Neural progenitor cell (in vitro differentiated cells): Measurements from ENCODE around the gene CBX8. TPM values are rescaled to one million over a fixed set of nuclear protein-coding genes. Genes with fewer than 3 reads are reported as not detected.

ENCODE experiments used
- DNase-seq: peaks from one replicate; pipeline ENCODE4 v3.0.0-alpha.2; 2016; ENCODE audit warnings: low spot score
- H2AFZ ChIP-seq: fragments of 200-600 bp; sonication (generic); replicated peaks from 2 replicates; pipeline ENCODE4 v1.6.1; 2016; ENCODE audit warnings: antibody characterized with exemption
- H3F3A ChIP-seq: fragments of 200-600 bp; sonication (generic); 2 replicates; pipeline ENCODE4 v1.6.1; 2016; ENCODE audit warnings: antibody characterized with exemption, low read depth
- H3K27ac ChIP-seq: fragments of 200-600 bp; sonication (generic); 2 replicates; pipeline ENCODE4 v1.5.1; 2016; ENCODE audit warnings: mild to moderate bottlenecking
- H3K27me3 ChIP-seq: fragments of 200-600 bp; sonication (generic); 2 replicates; pipeline ENCODE4 v1.6.1; 2016; ENCODE audit warnings: mild to moderate bottlenecking, moderate library complexity
- H3K36me3 ChIP-seq: fragments of 200-600 bp; sonication (generic); 2 replicates; pipeline ENCODE4 v1.5.1; 2016
- H3K4me1 ChIP-seq: fragments of 200-600 bp; sonication (generic); 2 replicates; pipeline ENCODE4 v1.6.1; 2016; ENCODE audit warnings: mixed run types
- H3K4me2 ChIP-seq: fragments of 200-600 bp; sonication (generic); 2 replicates; pipeline ENCODE4 v1.6.1; 2016
- H3K4me3 ChIP-seq: fragments of 200-600 bp; sonication (generic); 2 replicates; pipeline ENCODE4 v1.5.1; 2016
- H3K79me2 ChIP-seq: fragments of 200-600 bp; sonication (generic); 2 replicates; pipeline ENCODE4 v1.6.1; 2016; ENCODE audit warnings: low read depth
- H3K9ac ChIP-seq: fragments of 200-600 bp; sonication (generic); 2 replicates; pipeline ENCODE4 v1.6.1; 2016
- H3K9me3 ChIP-seq: fragments of 200-600 bp; sonication (generic); 2 replicates; pipeline ENCODE4 v1.5.1; 2016; ENCODE audit warnings: low read depth
- H4K20me1 ChIP-seq: fragments of 200-600 bp; sonication (generic); 2 replicates; pipeline ENCODE4 v1.6.1; 2016; ENCODE audit warnings: low read depth
- H3K27ac Mint-ChIP-seq: 3 replicates; pipeline ENCODE4 v1.8.0; 2021; ENCODE audit warnings: mixed read lengths
- H3K27me3 Mint-ChIP-seq: 2 replicates; pipeline ENCODE4 v1.8.0; 2022; ENCODE audit warnings: low read depth, mild to moderate bottlenecking, inconsistent platforms, moderate library complexity, mixed read lengths; ENCODE audit not compliant: insufficient read depth
- H3K36me3 Mint-ChIP-seq: 3 replicates; pipeline ENCODE4 v1.8.0; 2021; ENCODE audit warnings: mixed read lengths
- H3K4me1 Mint-ChIP-seq: 3 replicates; pipeline ENCODE4 v1.8.0; 2021; ENCODE audit warnings: mixed read lengths
- H3K4me3 Mint-ChIP-seq: 3 replicates; pipeline ENCODE4 v1.8.0; 2021; ENCODE audit warnings: mild to moderate bottlenecking, moderate library complexity, mixed read lengths
- H3K9me3 Mint-ChIP-seq: 3 replicates; pipeline ENCODE4 v1.8.0; 2020; ENCODE audit warnings: mixed read lengths
- CTCF ChIP-seq: fragments of 200-600 bp; sonication (generic); IDR thresholded peaks from 2 replicates; pipeline ENCODE4 v1.5.1; 2017; ENCODE audit warnings: antibody characterized with exemption, mild to moderate bottlenecking
- EZH2 ChIP-seq: fragments of 200-600 bp; sonication (generic); IDR thresholded peaks from 2 replicates; pipeline ENCODE4 v1.6.1; 2017; ENCODE audit warnings: antibody characterized with exemption, mild to moderate bottlenecking, moderate library complexity
- EZH2phosphoT487 ChIP-seq: fragments of 200-600 bp; sonication (generic); IDR thresholded peaks from 2 replicates; pipeline ENCODE4 v1.6.1; 2017; ENCODE audit warnings: antibody characterized with exemption
- total RNA-seq: library from RNA; depleted of rRNA; stranded (reverse); fragments of >200 nt; gene quantifications from 2 replicates; pipeline ENCODE4 v1.2.3, GENCODE V29; 2015; ENCODE audit warnings: low replicate concordance

Gene CBX8
- total RNA-seq, 1 donor from 2014 or later, result 2.8 TPM

- no peak overlapping the region for H3K27ac ChIP-seq
- peak overlapping the region; percentile 67 for H3K4me3 Mint-ChIP-seq
- peak; percentile 93 for DNase-seq
- no peak overlapping the region for H2AFZ ChIP-seq
- H3K27me3 Mint-ChIP-seq, result peaks cover 40% of the 10 kb centered on the region
- peak overlapping the region; percentile 76 for H3K4me3 ChIP-seq
- no peaks in the 10 kb centered on the region for H3K9me3 ChIP-seq
- no peak overlapping the region for H3K27ac Mint-ChIP-seq
- H3K9me3 Mint-ChIP-seq, result no peaks in the 10 kb centered on the region
- H3K4me1 ChIP-seq, result peaks cover 52% of the 10 kb centered on the region
- peaks cover 67% of the 10 kb centered on the region for H3F3A ChIP-seq
- peaks cover 9% of the 10 kb centered on the region for H3K36me3 Mint-ChIP-seq
- peak overlapping the region; percentile 91 for H3K4me2 ChIP-seq
- H3K79me2 ChIP-seq, result no peaks in the 10 kb centered on the region
- H3K4me1 Mint-ChIP-seq, result peaks cover 37% of the 10 kb centered on the region
- peaks cover 92% of the 10 kb centered on the region for H3K27me3 ChIP-seq
- H4K20me1 ChIP-seq, result peaks cover 77% of the 10 kb centered on the region
- TF ChIP-seq EZH2phosphoT487, result no peak
- peak; percentile 42 for TF ChIP-seq EZH2
- peak; percentile 3 for TF ChIP-seq CTCF
- no peak overlapping the region for H3K9ac ChIP-seq
- no peaks in the 10 kb centered on the region for H3K36me3 ChIP-seq
Observed at GRCh38 chr17:79835953-79836509, 39.2 kb upstream of the CBX8 start.

- peaks cover 73% of the 10 kb centered on the region for H4K20me1 ChIP-seq
- H3K9ac ChIP-seq, result no peak overlapping the region
- H3K9me3 Mint-ChIP-seq, result no peaks in the 10 kb centered on the region
- H3K36me3 ChIP-seq, result no peaks in the 10 kb centered on the region
- peak overlapping the region; percentile 91 for H3K4me2 ChIP-seq
- peaks cover 52% of the 10 kb centered on the region for H3K4me1 ChIP-seq
- peaks cover 37% of the 10 kb centered on the region for H3K4me1 Mint-ChIP-seq
- peaks cover 92% of the 10 kb centered on the region for H3K27me3 ChIP-seq
- no peaks in the 10 kb centered on the region for H3K79me2 ChIP-seq
- peaks cover 38% of the 10 kb centered on the region for H3K27me3 Mint-ChIP-seq
- H2AFZ ChIP-seq, result no peak overlapping the region
- peaks cover 61% of the 10 kb centered on the region for H3F3A ChIP-seq
- no peak overlapping the region for H3K27ac Mint-ChIP-seq
- DNase-seq, result peak; percentile 69
- H3K27ac ChIP-seq, result no peak overlapping the region
- H3K4me3 ChIP-seq, result peak overlapping the region; percentile 76
- H3K4me3 Mint-ChIP-seq, result peak overlapping the region; percentile 67
- no peaks in the 10 kb centered on the region for H3K9me3 ChIP-seq
- TF ChIP-seq EZH2phosphoT487 (no peak), CTCF (peak; percentile 27)
- peaks cover 9% of the 10 kb centered on the region for H3K36me3 Mint-ChIP-seq
Observed at GRCh38 chr17:79835470-79835899, 38.6 kb upstream of the CBX8 start.

- peaks cover 36% of the 10 kb centered on the region for H3K27me3 Mint-ChIP-seq
- H3K9me3 Mint-ChIP-seq, result no peaks in the 10 kb centered on the region
- H3K27ac ChIP-seq, result no peak overlapping the region
- H3K9ac ChIP-seq, result no peak overlapping the region
- peak overlapping the region; percentile 91 for H3K4me2 ChIP-seq
- peaks cover 55% of the 10 kb centered on the region for H3F3A ChIP-seq
- peaks cover 52% of the 10 kb centered on the region for H3K4me1 ChIP-seq
- H2AFZ ChIP-seq, result no peak overlapping the region
- DNase-seq, result peak; percentile 77
- H3K4me3 Mint-ChIP-seq, result peak overlapping the region; percentile 72
- H3K4me1 Mint-ChIP-seq, result peaks cover 37% of the 10 kb centered on the region
- TF ChIP-seq CTCF (peak; percentile 87), EZH2 (peak; percentile 70), EZH2phosphoT487 (peak; percentile 78)
- H4K20me1 ChIP-seq, result peaks cover 66% of the 10 kb centered on the region
- H3K4me3 ChIP-seq, result no peak overlapping the region
- H3K27me3 ChIP-seq, result peaks cover 92% of the 10 kb centered on the region
- peaks cover 9% of the 10 kb centered on the region for H3K36me3 Mint-ChIP-seq
- H3K27ac Mint-ChIP-seq, result no peak overlapping the region
- H3K9me3 ChIP-seq, result no peaks in the 10 kb centered on the region
- H3K79me2 ChIP-seq, result no peaks in the 10 kb centered on the region
- H3K36me3 ChIP-seq, result no peaks in the 10 kb centered on the region
Observed at GRCh38 chr17:79834565-79835469, 37.9 kb upstream of the CBX8 start.
